HG03039 (cell line): ENCODE results near the gene CDHR4.
"Not testable (repeated sequence)": the region's sequence is repeated elsewhere in the genome, so short reads cannot be mapped to it uniquely, and the experiment has no call there.

ENCODE experiments used
- ATAC-seq: cut with Tn5 transposase; IDR thresholded peaks from one replicate; pipeline ENCODE4 v1.9.1; 2021; ENCODE audit warnings: mild to moderate bottlenecking, moderate library complexity; ENCODE audit not compliant: unreplicated experiment

The CDHR4 gene

GRCh38 chr3:49799761-49800160 is at the start of gene CDHR4:
Gene CDHR4 (minus strand): TSS chr3:49799873. CDS start chr3:49799812, 61 bp downstream.
- ATAC-seq = no peak

- no peak for ATAC-seq
Observed at GRCh38 chr3:49845694-49846093, 46.0 kb upstream of the CDHR4 start.

GRCh38 chr3:49844464-49845183 is 45.0 kb upstream of the CDHR4 start:
- ATAC-seq = no peak

GRCh38 chr3:49842843-49843517 is 43.3 kb upstream of the CDHR4 start:
- ATAC-seq = no peak

- no peak for ATAC-seq
Observed at GRCh38 chr3:49841806-49842205, 42.1 kb upstream of the CDHR4 start.

GRCh38 chr3:49841126-49841696 is 41.5 kb upstream of the CDHR4 start:
- ATAC-seq = no peak

GRCh38 chr3:49840388-49840787 is 40.7 kb upstream of the CDHR4 start:
- no peak for ATAC-seq

GRCh38 chr3:49839193-49839809 is 39.6 kb upstream of the CDHR4 start:
- no peak for ATAC-seq

GRCh38 chr3:49831341-49831740 is 31.7 kb upstream of the CDHR4 start:
- no peak for ATAC-seq

- no peak for ATAC-seq
Observed at GRCh38 chr3:49826016-49826415, 26.3 kb upstream of the CDHR4 start.

GRCh38 chr3:49823131-49823530 is 23.5 kb upstream of the CDHR4 start:
- not testable (repeated sequence) for ATAC-seq

- no peak for ATAC-seq
Observed at GRCh38 chr3:49813497-49814174, 14.0 kb upstream of the CDHR4 start, which contains the start of gene UBA7. Gene UBA7 (minus strand): TSS chr3:49813953. CDS start chr3:49813787, 166 bp downstream.

GRCh38 chr3:49812916-49813496 is 13.3 kb upstream of the CDHR4 start:
- ATAC-seq = no peak

- ATAC-seq = no peak
Observed at GRCh38 chr3:49807431-49808114, 7.9 kb upstream of the CDHR4 start.

- ATAC-seq = no peak
Observed at GRCh38 chr3:49806850-49807249, 7.2 kb upstream of the CDHR4 start.

GRCh38 chr3:49805897-49806701 is 6.4 kb upstream of the CDHR4 start:
- ATAC-seq = no peak

- ATAC-seq = no peak
Observed at GRCh38 chr3:49805367-49805782, 5.7 kb upstream of the CDHR4 start.

GRCh38 chr3:49804141-49805041 is 4.7 kb upstream of the CDHR4 start:
- ATAC-seq = no peak
